ENCODE measurements around the gene UBE2G2.

Gene UBE2G2

GRCh38 chr21:44723177-44724131 lies 78.2 kb downstream of the UBE2G2 start:
- ChIA-PET POLR2A (interaction anchor here (0.5 kb wide), 1 partner anchor 74 kb away, joined by 3 read pairs; no protein-coding TSS in a partner anchor), CTCF (no interaction called here)
- no peak for TF ChIP-seq CTCF (IDR thresholded peaks at IDR 0.05; ENCODE audit: control extremely low read depth, extremely low read depth, low read depth, missing control alignments)
- no peak for DNase-seq (ENCODE audit: extremely low spot score)

GRCh38 chr21:44722731-44723130 lies 78.9 kb downstream of the UBE2G2 start:
- CTCF ChIA-PET: no interaction called here
- no peak for DNase-seq (ENCODE audit: extremely low spot score)
- no peak for TF ChIP-seq CTCF (IDR thresholded peaks at IDR 0.05; ENCODE audit: control extremely low read depth, extremely low read depth, low read depth, missing control alignments)
- POLR2A ChIA-PET: interaction anchor here (0.5 kb wide), 1 partner anchor 73 kb away, joined by 3 read pairs; no protein-coding TSS in a partner anchor

GRCh38 chr21:44720170-44720569 lies 81.5 kb downstream of the UBE2G2 start:
- POLR2A ChIA-PET: no interaction called here
- CTCF ChIA-PET: no interaction called here
- no peak for DNase-seq (ENCODE audit: extremely low spot score)

More at GRCh38 chr21:44720170-44720569, 81.5 kb downstream of the UBE2G2 start:
- no peak for TF ChIP-seq CTCF (IDR thresholded peaks at IDR 0.05; ENCODE audit: control extremely low read depth, extremely low read depth, low read depth, missing control alignments)

All from GM10248 (cell line).